NT2/D1 (cell line): ENCODE results near the gene CNOT9.

Experiments used
- YY1 ChIP-seq: IDR thresholded peaks from 2 replicates; pipeline ENCODE4 v1.6.1; 2011; ENCODE audit not compliant: insufficient read length, insufficient read depth
- ZNF274 ChIP-seq: IDR thresholded peaks from 2 replicates; pipeline ENCODE4 v1.6.1; 2011; ENCODE audit warnings: mild to moderate bottlenecking, low read depth, low read length

DNA sequence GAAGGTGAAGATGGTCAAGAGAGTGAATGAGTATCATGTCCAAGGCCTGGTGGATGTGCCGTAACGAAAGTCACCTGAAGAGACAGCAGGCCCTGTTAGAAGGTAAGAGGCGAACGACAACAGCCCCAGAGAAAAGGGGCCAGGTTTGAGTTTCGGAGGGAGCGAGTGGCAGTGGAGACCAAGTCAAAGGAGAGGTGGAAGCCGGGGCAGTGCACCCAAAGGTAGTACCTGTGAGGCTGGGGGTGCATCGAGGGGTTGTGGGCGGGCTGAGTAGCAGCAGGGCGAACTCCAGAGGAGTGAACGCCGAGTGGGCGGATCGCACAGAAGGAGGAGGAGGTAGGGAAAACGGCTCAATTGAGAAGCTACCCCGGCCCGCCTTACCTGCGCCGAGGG lies 846 bp upstream of the CNOT9 start:
- TF ChIP-seq YY1 (no peak), ZNF274 (no peak)
